ENCODE measurements around the gene LRRC47.

Gene LRRC47

DNA sequence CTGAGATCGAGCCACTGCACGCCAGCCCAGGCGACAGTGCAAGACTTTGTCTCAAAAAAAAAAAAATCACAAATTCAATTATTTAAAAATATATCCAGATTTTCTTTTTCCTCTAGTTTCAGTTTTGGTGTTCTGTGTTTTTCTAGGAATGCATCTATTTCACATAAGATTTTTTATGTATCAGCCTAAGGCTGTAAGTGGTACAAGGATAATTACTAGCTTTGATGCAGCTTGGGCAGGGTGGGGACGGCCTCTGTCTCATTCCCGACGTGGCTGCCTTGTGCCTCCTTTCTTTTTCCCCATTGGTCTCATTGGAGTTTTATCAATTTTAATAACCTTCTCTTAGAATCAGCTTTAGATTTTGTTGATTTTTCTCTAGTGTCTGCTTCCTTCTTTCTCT is 37.1 kb downstream of the LRRC47 start:
- no peak for DNase-seq (ENCODE audit: low read depth in 1 of 2, low spot score in 1 of 2)
- H3K27ac ChIP-seq (replicated peaks), result no peak overlapping the region
- peaks cover 5% of the 10 kb centered on the region for H3K27me3 ChIP-seq (ENCODE audit: insufficient read depth, poor library complexity, severe bottlenecking)
- no peak overlapping the region for H3K4me3 ChIP-seq (replicated peaks; ENCODE audit: insufficient read depth, low read length)
- TF ChIP-seq SPI1 (IDR thresholded peaks at IDR 0.05; ENCODE audit: borderline replicate concordance, low read depth) (no peak), POLR2AphosphoS5 (IDR thresholded peaks at IDR 0.05; ENCODE audit: low read depth) (no peak), GABPA (IDR thresholded peaks at IDR 0.05; ENCODE audit: low read depth) (no peak)
- TF ChIP-seq, protein P1, sequence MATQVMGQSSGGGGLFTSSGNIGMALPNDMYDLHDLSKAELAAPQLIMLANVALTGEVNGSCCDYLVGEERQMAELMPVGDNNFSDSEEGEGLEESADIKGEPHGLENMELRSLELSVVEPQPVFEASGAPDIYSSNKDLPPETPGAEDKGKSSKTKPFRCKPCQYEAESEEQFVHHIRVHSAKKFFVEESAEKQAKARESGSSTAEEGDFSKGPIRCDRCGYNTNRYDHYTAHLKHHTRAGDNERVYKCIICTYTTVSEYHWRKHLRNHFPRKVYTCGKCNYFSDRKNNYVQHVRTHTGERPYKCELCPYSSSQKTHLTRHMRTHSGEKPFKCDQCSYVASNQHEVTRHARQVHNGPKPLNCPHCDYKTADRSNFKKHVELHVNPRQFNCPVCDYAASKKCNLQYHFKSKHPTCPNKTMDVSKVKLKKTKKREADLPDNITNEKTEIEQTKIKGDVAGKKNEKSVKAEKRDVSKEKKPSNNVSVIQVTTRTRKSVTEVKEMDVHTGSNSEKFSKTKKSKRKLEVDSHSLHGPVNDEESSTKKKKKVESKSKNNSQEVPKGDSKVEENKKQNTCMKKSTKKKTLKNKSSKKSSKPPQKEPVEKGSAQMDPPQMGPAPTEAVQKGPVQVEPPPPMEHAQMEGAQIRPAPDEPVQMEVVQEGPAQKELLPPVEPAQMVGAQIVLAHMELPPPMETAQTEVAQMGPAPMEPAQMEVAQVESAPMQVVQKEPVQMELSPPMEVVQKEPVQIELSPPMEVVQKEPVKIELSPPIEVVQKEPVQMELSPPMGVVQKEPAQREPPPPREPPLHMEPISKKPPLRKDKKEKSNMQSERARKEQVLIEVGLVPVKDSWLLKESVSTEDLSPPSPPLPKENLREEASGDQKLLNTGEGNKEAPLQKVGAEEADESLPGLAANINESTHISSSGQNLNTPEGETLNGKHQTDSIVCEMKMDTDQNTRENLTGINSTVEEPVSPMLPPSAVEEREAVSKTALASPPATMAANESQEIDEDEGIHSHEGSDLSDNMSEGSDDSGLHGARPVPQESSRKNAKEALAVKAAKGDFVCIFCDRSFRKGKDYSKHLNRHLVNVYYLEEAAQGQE (IDR thresholded peaks at IDR 0.05; ENCODE audit: insufficient replicate concordance, low read depth), result no peak
- TF ChIP-seq, protein P2, sequence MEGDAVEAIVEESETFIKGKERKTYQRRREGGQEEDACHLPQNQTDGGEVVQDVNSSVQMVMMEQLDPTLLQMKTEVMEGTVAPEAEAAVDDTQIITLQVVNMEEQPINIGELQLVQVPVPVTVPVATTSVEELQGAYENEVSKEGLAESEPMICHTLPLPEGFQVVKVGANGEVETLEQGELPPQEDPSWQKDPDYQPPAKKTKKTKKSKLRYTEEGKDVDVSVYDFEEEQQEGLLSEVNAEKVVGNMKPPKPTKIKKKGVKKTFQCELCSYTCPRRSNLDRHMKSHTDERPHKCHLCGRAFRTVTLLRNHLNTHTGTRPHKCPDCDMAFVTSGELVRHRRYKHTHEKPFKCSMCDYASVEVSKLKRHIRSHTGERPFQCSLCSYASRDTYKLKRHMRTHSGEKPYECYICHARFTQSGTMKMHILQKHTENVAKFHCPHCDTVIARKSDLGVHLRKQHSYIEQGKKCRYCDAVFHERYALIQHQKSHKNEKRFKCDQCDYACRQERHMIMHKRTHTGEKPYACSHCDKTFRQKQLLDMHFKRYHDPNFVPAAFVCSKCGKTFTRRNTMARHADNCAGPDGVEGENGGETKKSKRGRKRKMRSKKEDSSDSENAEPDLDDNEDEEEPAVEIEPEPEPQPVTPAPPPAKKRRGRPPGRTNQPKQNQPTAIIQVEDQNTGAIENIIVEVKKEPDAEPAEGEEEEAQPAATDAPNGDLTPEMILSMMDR (IDR thresholded peaks at IDR 0.05; ENCODE audit: insufficient read depth, low read length), result no peak

DNA sequence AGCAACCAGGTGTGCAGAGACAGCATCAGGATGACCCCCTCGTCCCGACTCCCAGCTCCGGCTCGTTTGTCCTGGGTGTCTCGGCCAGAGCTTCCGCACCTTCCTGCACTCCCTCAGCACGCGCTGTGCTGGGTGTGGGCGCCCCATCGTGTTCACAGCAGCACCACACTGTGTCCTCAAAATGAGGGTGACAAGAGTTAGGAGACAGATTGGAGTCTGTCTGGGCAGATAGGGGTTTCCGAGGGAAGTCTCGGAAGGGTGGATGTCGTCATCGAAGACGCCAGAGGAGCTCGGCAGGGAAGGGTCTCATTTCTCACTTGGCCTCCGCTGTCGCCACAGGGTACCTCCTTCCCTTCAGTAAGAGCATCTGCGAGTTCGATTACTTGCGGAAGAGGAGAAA is 39.9 kb downstream of the LRRC47 start:
- Histone ChIP-seq H3K4me3 (replicated peaks; ENCODE audit: insufficient read depth, low read length) (no peak overlapping the region), H3K27me3 (ENCODE audit: insufficient read depth, poor library complexity, severe bottlenecking) (peaks cover 7% of the 10 kb centered on the region), H3K27ac (replicated peaks) (no peak overlapping the region)
- TF ChIP-seq GABPA (IDR thresholded peaks at IDR 0.05; ENCODE audit: low read depth) (no peak), SPI1 (IDR thresholded peaks at IDR 0.05; ENCODE audit: borderline replicate concordance, low read depth) (no peak), POLR2AphosphoS5 (IDR thresholded peaks at IDR 0.05; ENCODE audit: low read depth) (no peak)
- TF ChIP-seq, protein P1 (IDR thresholded peaks at IDR 0.05; ENCODE audit: insufficient replicate concordance, low read depth), result no peak
- TF ChIP-seq, protein P2 (IDR thresholded peaks at IDR 0.05; ENCODE audit: insufficient read depth, low read length), result no peak
- no peak for DNase-seq (ENCODE audit: low read depth in 1 of 2, low spot score in 1 of 2)

DNA sequence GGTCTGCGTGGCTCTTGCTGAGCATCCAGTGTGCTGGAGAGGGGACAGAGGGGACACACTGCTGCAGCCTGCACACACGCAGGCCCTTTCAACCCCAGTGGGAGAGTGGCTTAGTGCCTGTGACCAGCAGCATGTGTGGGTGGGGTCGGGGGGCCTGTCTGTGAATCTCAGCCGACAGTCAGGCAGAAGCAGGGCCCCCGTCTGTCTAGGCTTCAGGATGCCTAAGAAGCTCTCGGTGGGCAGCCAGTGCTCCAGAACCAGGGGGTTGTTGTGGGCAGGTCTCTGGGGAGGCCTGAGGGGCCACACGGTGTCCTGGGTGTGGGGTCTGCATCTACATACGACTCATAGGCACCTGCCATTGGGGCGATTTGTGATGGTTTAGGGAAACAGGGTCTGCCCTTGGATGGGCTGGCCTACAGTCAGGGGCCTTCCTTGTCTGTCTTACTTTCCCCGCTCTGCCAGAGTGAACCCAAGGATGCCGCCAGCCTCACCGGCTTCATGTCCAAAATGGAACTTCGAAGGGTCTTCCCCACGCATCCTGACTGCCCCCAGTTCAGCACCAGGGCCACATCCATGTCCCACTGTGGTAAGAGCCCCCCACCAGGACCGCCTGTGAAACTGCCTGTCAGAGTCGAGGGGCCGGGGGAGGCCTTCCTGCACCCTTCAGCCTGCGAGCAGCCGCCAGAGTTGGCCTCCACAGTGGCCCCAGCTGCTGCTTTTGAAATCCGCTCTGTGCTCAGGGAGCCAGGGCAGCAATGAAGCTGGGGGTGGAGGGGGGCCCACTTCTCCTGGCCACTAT is 42.4 kb downstream of the LRRC47 start:
- TF ChIP-seq POLR2AphosphoS5 (IDR thresholded peaks at IDR 0.05; ENCODE audit: low read depth), result no peak
- TF ChIP-seq, protein P2 (IDR thresholded peaks at IDR 0.05; ENCODE audit: insufficient read depth, low read length), result no peak
- no peak for TF ChIP-seq GABPA (IDR thresholded peaks at IDR 0.05; ENCODE audit: low read depth)
- no peak for TF ChIP-seq SPI1 (IDR thresholded peaks at IDR 0.05; ENCODE audit: borderline replicate concordance, low read depth)
- TF ChIP-seq, protein P1 (IDR thresholded peaks at IDR 0.05; ENCODE audit: insufficient replicate concordance, low read depth), result no peak
- H3K27me3 ChIP-seq (ENCODE audit: insufficient read depth, poor library complexity, severe bottlenecking), result peaks cover 4% of the 10 kb centered on the region
- no peak overlapping the region for H3K27ac ChIP-seq (replicated peaks)
- H3K4me3 ChIP-seq (replicated peaks; ENCODE audit: insufficient read depth, low read length), result no peak overlapping the region
- no peak for DNase-seq (ENCODE audit: low read depth in 1 of 2, low spot score in 1 of 2)

Measured in HL-60 (cell line).